Upper lobe of right lung (tissue), 1 donor: ENCODE data around the gene DOCK10. TPM values are rescaled to one million over a fixed set of nuclear protein-coding genes. Genes with fewer than 3 reads are reported as not detected.
A peak's percentile ranks its signal among the peaks of the same experiment; 100 is the strongest.

Experiments used
- ATAC-seq: fragments of 200-7000 bp; cut with Tn5 transposase; one replicate; pipeline ENCODE4 v1.9.1; 2020; ENCODE audit warnings: mild to moderate bottlenecking, moderate library complexity
- DNase-seq: peaks from one replicate; pipeline ENCODE4 v3.0.0-alpha.2; 2020
- H3K27ac ChIP-seq: fragments of 200-600 bp; one replicate; pipeline ENCODE4 v1.8.0; 2022
- H3K27me3 ChIP-seq: fragments of 200-600 bp; one replicate; pipeline ENCODE4 v1.8.0; 2022; ENCODE audit warnings: mild to moderate bottlenecking
- H3K36me3 ChIP-seq: fragments of 200-600 bp; one replicate; pipeline ENCODE4 v1.8.0; 2022
- H3K4me1 ChIP-seq: fragments of 200-600 bp; one replicate; pipeline ENCODE4 v1.8.0; 2022
- H3K4me3 ChIP-seq: fragments of 200-600 bp; one replicate; pipeline ENCODE4 v1.8.0; 2022; ENCODE audit warnings: mild to moderate bottlenecking
- H3K9me3 ChIP-seq: fragments of 200-600 bp; one replicate; pipeline ENCODE4 v1.8.0; 2022
- intact Hi-C: fragments of 100-400 bp; cut with DNase I; formaldehyde crosslinking; loops from one replicate; pipeline ENCODE4 v1.11.0; 2022
- total RNA-seq: library from RNA; stranded (reverse); fragmentation: NEBNext Ultra II Directional; extraction: Animal tissue kit (Norgen Biotek cat#: 25700); gene quantifications from one replicate; pipeline ENCODE4 v1.2.1, GENCODE V29; 2021
- TF ChIP-seq, protein P1 (sequence below): fragments of 200-600 bp; IDR thresholded peaks from one replicate; pipeline ENCODE4 v1.8.0; 2022; ENCODE audit warnings: antibody characterized with exemption
- donor health status: DM: no; HTN: yes; CAD: no; lungs with severe emphysema.

DOCK10 gene
- total RNA-seq, 1 donor from 2014 or later = 35.8 TPM

DNA sequence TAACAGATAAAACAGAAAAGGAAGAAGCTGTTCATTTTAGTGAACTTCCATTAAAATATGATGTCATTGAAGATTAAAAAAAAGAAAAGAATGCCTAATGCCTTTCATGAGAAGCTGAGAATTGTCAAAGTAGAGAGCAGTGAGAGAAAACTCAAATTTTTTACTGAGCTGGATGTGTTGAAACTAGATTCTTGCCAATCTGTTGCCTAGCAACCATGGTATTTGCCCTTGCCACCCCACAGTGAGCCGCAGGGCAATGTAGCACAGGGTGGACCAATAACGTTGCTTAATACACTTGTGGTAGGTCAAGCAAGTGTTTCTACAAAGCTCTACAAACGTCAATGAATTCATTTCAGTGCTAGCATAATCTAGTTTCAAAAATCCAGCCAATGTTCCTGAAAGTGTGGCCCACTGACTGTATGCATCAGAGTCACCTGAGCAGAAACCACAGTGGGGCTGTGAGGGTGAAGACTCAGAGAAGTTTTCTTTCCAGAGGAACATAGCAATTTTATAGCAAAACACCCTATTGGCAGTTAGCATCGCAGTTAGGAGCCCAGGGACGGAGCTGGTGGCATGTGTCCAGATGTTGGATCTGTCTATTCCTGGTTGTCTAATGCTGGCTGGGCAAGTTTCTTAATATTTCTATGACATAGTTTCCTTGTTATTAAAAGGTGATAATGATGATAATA is 132.2 kb downstream of the DOCK10 start:
- H3K4me1 ChIP-seq = peaks cover 18% of the 10 kb centered on the region
- H3K27ac ChIP-seq = peak overlapping the region; percentile 32
- TF ChIP-seq, protein P1, sequence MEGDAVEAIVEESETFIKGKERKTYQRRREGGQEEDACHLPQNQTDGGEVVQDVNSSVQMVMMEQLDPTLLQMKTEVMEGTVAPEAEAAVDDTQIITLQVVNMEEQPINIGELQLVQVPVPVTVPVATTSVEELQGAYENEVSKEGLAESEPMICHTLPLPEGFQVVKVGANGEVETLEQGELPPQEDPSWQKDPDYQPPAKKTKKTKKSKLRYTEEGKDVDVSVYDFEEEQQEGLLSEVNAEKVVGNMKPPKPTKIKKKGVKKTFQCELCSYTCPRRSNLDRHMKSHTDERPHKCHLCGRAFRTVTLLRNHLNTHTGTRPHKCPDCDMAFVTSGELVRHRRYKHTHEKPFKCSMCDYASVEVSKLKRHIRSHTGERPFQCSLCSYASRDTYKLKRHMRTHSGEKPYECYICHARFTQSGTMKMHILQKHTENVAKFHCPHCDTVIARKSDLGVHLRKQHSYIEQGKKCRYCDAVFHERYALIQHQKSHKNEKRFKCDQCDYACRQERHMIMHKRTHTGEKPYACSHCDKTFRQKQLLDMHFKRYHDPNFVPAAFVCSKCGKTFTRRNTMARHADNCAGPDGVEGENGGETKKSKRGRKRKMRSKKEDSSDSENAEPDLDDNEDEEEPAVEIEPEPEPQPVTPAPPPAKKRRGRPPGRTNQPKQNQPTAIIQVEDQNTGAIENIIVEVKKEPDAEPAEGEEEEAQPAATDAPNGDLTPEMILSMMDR = no peak
- DNase-seq = peak; percentile 68
- no peaks in the 10 kb centered on the region for H3K27me3 ChIP-seq
- H3K9me3 ChIP-seq = no peaks in the 10 kb centered on the region
- intact Hi-C loops = no loop called here
- no peaks in the 10 kb centered on the region for H3K36me3 ChIP-seq
- peak; percentile 94 for ATAC-seq
- no peak overlapping the region for H3K4me3 ChIP-seq

DNA sequence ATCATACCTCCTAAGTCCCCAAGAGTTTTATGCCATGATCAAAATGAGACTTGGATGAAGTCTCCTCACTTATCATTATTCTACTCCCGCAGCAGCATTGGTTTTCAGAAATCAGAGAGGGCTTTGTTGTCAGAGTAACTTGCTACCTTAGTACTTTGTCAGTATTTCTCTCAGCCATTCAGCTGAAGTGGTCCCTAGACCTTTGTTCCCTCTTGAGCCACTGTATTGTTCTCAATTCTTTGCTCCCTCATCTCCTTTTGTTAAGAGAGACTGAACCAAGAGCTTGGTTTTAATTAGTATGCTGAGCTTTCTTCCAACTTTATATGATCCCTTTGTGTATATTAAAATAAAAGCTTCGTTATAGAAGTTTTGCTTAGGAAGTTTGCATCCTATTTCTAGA is 133.4 kb downstream of the DOCK10 start:
- TF ChIP-seq, protein P1 = no peak
- Histone ChIP-seq H3K36me3 (no peaks in the 10 kb centered on the region), H3K4me1 (peaks cover 18% of the 10 kb centered on the region), H3K27me3 (no peaks in the 10 kb centered on the region), H3K27ac (no peak overlapping the region), H3K9me3 (no peaks in the 10 kb centered on the region), H3K4me3 (no peak overlapping the region)
- intact Hi-C loops = no loop called here
- no peak for DNase-seq
- ATAC-seq = no peak

DNA sequence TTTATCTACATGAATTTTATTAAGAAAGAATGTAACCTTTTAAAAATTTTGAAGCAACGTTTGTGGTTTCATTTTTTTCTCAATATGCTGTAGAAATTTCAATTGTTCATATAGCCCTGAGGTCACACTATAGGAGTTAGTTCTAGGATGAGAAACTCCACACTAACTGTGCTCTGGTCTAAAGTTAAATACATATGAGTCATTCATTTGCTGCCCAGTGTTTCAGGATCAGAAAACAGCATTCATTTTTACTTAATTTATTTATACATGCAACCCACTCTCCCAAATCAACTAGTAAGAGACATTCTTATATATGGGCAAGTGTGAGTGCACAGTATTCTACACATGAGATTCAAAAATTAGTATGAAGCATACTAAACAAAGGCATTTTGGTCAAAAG is 137.9 kb downstream of the DOCK10 start:
- Histone ChIP-seq H3K4me3 (no peak overlapping the region), H3K4me1 (peaks cover 2% of the 10 kb centered on the region), H3K27me3 (no peaks in the 10 kb centered on the region), H3K36me3 (no peaks in the 10 kb centered on the region), H3K27ac (no peak overlapping the region), H3K9me3 (no peaks in the 10 kb centered on the region)
- TF ChIP-seq, protein P1 = no peak
- ATAC-seq = no peak
- DNase-seq = no peak
- intact Hi-C loops = no loop called here

DNA sequence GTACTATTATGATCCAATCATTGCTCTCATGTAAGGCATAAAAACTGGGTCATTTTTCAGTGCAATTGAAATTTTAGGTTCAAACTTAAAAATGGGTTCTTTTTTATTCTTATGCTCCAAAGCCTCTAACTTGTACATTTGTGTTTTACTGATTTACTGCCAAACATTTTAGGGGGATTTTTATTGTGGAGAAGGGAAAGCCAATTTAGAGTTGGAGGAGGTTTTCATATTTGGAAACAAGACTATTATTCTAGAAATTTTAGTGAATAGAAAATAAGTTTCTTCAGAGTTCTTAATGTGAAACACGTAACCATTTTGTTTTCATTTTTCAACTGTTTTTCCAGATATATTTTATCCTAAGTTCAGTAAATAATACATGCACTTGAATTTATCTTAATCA is 138.6 kb downstream of the DOCK10 start:
- TF ChIP-seq, protein P1 = no peak
- Histone ChIP-seq H3K27ac (no peak overlapping the region), H3K4me3 (no peak overlapping the region), H3K27me3 (no peaks in the 10 kb centered on the region), H3K36me3 (no peaks in the 10 kb centered on the region), H3K9me3 (no peaks in the 10 kb centered on the region), H3K4me1 (no peaks in the 10 kb centered on the region)
- ATAC-seq = no peak
- DNase-seq = no peak
- intact Hi-C loops = no loop called here

DNA sequence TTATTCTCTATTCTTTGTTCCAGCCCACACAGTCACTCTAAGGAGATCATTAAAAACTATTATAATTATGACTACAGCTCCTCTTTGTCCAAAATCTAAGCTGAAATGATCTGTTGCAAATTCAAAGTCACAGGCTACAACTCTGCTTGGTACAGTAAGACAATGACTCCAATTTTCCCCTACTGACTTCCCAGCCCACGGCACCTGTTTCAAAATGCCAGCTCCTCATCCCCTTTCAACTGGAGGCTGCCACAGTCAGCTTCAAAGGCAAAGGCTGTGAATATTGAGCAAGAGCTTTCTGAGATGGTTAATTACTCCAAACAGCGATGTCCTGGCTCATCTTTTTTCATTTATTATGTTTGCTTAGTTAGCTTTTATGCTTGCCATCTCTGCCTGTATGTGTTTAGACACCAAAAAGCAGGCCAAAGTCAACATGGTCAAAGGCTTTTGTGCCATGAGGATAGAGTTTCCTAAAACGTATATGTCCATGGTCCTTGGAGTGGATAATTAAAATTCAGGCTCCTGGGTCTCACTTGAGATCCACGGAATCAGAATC is 141.1 kb downstream of the DOCK10 start:
- Histone ChIP-seq H3K27me3 (no peaks in the 10 kb centered on the region), H3K4me3 (no peak overlapping the region), H3K36me3 (no peaks in the 10 kb centered on the region), H3K27ac (no peak overlapping the region), H3K4me1 (no peaks in the 10 kb centered on the region), H3K9me3 (no peaks in the 10 kb centered on the region)
- TF ChIP-seq, protein P1 = no peak
- DNase-seq (no peak), ATAC-seq (no peak)
- intact Hi-C loops = no loop called here
